Hindlimb muscle (tissue), 1 donor: ENCODE measurements around the gene MELK. TPM values are rescaled to one million over a fixed set of nuclear protein-coding genes. Genes with fewer than 3 reads are reported as not detected.
"Not testable (repeated sequence)": the region's sequence is repeated elsewhere in the genome, so short reads cannot be mapped to it uniquely, and the experiment has no call there.

Experiments used
- DNase-seq: peaks from one replicate; pipeline ENCODE4 v3.0.0-alpha.2; 2013
- polyA plus RNA-seq: library from polyadenylated mRNA; unstranded; fragments of 120-200 nt; gene quantifications from one replicate; pipeline ENCODE4 v1.2.1, GENCODE V29; 2013; ENCODE audit not compliant: insufficient read length

The MELK gene
- 8.5 TPM for polyA plus RNA-seq

DNA sequence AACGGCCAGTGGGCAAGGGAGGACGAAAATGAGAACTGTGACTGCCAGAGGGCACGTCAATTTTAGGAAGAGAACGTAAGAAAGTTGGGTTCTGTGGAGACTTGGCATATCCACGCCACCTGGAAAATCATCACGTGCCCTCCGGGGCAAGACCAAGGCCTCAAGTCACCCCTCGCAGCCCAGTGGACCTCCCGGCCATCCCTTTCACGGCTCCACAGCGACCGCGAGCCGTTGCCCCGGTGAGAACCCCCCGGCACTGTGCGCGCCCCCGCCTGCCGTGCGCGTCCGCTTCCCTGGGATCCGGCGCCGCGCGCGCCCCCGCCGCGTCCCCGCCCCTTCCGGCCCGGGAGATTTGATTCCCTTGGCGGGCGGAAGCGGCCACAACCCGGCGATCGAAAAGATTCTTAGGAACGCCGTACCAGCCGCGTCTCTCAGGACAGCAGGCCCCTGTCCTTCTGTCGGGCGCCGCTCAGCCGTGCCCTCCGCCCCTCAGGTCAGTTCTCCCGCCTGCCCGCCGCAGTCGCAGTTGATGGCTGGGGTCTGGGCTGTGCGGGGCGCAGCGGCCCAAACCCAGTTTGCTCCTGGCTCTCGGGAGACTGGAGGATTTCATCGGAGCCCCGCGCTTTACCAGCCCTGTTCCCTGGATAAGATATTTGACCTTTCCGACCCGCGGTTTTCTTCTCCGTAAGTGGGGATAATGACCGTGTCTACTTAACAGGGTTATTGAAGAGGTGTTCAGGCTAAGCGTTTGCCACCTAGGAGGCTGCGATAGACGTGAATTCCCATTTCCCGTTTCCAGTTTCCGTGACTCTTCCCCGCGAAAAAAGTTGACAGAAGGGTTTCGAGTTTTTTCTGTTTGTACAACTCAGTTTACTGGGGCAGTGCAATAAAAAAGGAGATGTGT is at the start of gene MELK:
MELK (plus strand) TSS at position 381 of the 904 bp plus-strand sequence. CDS start 8,787 bp downstream, outside the sequence.
- peak; percentile 87 for DNase-seq

DNA sequence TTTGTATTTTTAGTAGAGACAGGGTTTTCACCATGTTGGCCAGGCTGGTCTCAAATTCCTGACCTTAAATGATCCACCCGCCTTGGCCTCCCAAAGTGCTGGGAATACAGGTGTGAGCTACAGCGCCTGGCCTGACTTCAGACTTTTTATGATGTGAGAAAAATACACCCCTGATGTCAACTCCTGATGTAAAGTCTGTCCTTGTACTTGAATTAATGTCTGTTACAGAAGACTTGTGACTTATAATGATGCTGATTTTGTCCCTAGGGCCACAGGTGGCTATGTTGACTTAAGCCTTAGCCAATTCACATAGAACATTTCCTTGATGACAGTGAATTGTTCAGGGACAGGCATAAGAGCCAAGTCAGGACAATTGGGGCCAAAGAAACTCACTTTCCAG is 42.5 kb upstream of the MELK start:
- DNase-seq = no peak

DNA sequence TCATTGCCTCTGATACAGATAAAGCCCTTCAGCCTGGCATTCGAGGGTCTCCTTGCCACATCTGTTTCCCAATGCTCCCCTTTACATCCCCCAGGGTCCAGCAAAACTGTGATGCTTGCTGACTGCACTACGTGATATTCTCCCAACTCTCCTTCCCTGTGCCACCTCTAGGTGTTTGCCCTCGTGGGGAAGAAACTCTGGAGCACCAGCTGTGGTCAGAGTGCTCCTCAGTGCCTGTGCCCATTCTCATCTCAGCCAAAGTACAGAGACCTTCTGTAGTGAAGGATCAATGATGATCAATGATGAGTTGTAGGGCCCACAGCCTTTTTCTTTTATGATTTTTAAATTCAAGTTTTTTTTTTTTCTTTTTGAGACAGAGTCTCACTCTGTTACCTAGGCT is 40.3 kb upstream of the MELK start:
- DNase-seq = no peak

DNA sequence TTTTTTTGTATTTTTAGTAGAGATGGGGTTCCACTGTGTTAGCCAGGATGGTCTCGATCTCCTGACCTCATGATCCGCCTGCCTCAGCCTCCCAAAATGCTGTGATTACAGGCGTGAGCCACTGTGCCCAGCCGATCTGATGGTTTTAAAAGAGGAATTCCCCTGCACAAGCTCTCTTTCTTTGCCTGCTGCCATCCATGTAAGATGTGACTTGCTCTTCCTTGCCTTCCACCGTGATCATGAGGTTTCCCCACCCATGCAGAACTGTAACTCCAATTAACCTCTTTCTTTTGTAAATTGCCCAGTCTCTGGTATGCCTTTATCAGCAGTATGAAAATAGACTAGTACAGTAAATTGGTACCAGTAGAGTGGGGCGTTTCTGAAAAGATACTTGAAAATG is 39.0 kb upstream of the MELK start:
- not testable (repeated sequence) for DNase-seq

DNA sequence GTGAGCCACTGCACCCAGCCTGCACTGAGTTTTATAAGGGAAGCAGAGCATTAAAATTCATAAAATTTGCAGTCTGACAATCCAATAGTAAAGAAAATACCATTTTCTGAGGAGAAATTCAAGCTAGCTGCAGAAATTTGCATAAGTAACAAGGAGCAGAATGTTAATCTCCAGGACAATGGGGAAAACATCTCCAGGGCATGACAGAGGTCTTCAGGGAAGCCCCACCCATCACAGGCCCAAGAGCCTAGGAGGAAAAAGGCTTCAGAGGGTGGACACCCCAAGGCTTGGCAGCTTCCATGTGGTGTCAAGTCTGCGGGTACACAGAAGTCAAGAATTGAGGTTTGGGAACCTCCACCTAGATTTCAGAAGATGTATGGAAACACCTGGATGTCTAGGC is 37.6 kb upstream of the MELK start:
- no peak for DNase-seq

DNA sequence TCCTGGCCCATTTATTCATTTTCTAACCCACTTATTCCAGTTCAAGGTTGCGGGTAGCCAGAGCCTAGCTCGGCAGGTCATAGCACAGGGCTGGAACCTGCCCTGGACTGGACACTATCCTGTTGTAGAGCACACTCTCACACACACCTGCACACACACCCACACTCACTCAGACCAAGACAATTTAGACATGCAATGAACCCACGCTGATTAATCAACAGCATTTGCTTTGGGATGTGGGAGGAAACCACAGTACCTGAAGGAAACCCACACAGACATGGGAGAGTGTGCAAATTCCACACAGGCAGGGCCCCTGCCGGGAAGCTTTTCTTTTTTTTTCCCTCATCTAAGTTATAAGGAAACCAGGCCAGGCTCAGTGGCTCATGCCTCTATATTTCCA is 34.8 kb upstream of the MELK start:
- DNase-seq = no peak

DNA sequence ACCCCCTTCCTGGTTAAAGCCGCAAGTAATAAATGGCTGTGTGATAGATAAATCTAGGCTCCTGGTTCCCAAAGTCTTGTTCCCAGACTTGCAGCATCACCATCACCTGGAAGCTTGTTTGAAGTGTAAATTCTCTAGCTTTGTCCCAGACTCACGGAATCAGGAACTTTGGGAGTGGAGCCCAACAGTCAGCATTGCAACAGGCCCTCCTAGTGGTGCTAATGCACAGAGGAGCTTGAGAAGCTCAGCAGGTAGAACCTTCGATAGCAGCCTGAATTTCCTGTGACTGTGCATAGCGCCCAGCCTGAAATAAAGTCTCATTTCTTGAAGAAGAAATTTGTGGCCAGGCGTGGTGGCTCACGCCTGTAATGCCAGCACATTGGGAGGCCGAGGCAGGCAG is 30.3 kb upstream of the MELK start:
- DNase-seq = no peak

DNA sequence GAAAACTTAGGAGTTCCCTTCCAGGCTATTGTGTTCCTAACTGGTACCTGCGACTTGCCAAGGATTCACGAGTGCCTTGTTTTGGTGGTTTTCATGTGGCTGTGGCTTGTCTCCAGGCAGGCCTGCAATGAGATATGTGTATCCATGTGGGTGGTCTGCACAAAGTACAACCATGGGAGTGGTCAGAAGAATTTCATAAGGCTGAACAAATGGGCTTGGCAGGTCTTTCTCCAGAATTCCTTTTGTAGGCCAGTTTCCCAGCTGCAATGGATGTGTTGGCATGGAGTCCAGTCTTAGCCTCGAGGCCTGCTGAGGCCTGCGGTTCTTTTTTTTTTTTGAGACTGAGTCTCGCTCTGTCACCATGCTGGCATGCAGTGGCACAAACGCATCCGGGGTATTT is 28.8 kb upstream of the MELK start:
- peak; percentile 33 for DNase-seq

DNA sequence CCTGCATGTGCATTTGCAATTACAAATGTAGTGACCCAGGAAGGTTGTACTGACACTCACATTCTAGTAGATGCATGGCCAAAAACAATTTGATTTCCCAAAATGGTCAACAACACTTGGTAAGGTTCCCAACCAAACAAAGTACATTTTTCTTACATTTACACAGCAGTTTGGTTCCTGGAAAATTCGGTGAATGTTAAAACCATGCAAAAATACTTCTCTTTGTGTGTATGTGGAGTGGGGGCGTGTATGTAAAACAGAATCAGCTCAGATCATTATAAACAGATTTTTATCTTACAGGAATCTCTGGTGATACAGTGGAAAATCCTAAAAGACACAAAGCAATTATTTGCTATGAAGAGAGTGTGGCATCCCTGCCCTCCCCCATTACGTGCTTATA is 25.1 kb upstream of the MELK start:
- no peak for DNase-seq

DNA sequence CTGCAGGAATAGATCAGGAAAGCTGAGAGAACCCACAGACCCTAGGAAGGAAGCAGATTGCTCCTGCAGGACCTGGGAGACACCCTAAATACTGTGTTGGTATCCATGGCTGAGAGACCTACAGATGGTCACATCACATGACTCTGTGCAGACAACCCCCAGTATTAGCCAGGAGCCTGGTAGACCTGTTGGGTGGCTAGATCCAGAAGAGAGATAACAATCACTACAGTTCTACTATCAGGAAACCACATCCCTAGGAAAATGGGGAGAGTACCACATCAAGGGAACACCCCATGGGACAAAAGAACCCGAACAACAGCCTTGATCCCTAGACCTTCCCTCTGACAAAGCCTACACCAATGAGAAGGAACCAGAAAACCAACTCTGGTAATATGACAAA is 24.2 kb upstream of the MELK start:
- DNase-seq = no peak

DNA sequence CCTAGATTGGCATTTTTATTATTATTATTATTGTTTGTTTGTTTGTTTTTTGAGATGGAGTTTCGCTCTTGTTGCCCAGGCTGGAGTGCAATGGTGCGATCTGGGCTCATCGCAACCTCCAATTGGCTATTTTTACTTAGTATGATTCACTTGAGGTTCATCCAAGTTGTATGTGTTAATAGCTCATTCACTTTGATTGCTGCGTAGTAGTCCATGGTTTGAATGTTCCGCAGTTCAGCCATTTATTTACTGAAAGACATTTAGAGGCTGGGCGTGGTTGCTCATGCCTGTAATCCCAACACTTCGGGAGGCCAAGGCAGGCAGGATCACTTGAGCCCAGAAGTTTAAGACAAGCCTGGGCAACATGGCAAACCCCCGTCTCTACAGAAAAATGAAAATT is 22.6 kb upstream of the MELK start:
- no peak for DNase-seq

DNA sequence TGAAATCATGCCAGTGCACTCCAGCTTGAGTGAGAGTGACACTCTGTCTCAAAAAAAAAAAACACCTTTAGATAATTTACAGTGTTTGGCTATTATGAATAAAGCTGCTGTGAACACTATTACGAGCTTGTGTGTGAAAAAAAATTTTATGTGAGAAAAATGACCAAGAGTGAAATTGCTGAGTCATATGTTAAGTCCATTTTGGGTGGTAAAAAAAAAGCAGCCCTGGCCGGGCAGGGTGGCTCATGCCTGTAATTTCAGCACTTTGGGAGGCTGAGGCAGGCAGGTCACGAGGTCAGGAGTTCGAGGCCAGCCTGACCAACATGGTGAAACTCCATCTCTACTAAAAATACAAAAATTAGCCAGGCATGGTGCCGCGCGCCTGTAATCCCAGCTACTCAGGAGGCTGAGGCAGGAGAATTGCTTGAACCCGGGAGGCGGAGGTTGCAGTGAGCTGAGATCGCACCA is 22.0 kb upstream of the MELK start:
- not testable (repeated sequence) for DNase-seq

DNA sequence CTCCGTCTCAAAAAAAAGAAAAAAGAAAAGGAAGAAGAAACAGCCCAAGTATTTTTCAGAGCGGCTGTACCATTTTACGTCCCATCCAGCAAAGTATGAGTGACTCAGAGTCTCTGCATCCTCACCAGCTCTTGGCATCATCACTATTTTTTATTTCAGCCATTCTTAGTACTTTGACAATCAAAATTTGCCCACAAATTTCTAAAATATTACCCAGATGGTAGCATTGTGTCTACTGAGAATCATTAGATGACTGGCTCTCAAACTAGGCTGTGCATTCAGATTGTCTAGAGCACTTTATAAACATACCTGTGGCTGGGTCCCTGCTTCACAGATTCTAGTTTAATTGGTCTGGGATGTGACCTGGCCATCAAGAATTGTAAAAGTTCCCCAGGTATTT is 21.6 kb upstream of the MELK start:
- DNase-seq = no peak

DNA sequence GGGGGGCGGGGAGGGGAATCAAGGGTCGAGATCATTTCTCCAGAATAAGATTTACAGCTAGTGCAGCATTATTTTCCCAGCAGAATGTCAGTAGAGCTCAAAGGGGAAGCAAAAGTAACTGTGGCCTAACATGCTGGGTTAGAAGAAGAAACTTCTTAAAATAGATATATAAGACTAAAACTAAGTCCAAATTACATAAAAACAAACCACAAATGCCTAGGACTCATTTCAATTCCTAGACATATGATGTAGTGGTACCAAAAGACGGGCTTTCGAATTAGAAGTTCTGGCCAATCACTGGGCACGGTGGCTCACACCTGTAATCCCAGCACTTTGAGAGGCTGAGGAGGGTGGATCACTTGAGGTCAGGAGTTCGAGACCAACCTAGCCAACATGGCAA is 20.8 kb upstream of the MELK start:
- no peak for DNase-seq

DNA sequence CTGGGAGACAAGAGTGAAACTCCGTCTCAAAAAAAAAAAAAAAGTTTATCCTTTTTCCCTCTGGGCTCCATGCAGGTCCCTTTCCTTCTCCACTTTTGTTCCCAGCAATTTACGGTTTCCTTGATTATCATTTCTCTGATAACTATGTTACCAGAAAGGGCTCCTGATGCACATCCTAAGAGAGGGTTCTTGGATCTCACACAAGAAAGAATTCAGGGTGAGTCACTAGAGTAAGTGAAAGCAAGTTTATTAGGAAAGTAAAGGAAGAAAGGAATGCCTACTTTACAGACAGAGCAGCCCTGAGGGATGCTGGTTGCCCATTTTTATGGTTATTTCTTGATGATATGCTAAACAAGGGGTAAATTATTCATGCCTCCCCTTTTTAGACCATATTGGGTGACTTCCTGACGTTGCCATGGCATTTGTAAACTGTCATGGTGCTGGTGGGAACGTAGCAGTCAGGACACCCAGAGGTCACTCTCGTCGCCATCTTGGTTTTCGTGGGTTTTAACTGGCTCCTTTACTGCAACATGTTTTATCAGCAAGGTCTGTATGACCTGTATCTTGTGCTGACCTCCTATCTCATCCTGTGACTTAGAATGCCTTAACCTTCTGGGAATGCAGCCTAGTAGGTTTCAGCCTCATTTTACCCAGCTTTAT is 13.5 kb upstream of the MELK start:
- no peak for DNase-seq

DNA sequence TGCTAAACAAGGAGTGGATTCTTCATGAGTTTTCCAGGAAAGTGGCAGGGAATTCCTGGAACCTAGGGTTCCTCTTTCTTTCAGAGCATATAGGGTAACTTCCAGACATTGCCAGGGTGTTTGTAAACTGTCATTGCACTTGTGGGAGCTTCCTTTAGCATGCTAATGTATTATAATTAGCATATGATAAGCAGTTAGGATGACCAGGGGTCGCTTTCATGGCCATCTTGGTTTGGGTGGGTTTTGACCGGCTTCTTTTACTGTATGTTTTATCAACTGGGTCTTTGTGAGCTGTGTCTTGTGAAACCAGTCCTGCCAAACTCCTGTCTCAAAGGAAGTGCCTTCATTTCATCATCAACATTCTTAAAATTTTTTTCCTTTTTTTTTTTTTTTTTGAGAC is 11.9 kb upstream of the MELK start:
- DNase-seq = no peak

DNA sequence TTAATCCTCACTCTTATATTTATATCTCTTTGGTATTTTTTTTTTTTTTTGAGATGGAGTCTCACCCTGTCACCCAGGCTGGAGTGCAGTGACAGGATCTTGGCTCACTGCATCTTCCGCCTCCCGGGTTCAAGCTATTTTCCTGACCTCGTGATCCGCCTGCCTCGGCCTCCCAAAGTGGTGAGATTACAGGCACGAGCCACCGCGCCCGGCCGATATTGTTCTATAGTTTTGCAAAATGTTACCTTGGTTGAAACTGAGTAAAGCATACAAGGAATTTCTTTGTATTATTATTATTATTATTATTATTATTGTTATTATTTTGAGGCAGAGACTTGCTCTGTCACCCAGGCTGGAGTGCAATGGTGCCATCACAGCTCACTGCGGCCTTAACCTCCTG is 9.9 kb upstream of the MELK start:
- not testable (repeated sequence) for DNase-seq

DNA sequence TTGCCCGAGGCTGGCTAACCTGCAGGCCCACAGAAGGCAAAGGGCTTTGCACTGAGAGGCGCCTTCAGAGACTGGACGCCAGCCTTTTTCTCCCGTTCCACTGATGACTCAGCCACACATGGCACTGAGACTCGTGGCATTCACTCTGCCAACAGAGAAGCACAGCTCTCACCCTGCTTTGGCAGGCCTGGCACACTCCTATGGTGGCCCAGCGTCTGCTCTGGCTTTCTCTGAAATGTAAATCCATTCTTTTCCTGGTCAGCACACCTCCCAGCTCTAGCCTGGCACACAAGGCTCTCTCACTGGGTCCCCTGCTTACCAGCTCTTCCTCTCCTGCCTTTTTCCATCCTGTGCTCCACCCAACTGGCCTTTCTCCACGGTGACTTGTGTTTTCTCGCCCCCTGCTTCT is 5.9 kb upstream of the MELK start:
- DNase-seq = peak; percentile 54

DNA sequence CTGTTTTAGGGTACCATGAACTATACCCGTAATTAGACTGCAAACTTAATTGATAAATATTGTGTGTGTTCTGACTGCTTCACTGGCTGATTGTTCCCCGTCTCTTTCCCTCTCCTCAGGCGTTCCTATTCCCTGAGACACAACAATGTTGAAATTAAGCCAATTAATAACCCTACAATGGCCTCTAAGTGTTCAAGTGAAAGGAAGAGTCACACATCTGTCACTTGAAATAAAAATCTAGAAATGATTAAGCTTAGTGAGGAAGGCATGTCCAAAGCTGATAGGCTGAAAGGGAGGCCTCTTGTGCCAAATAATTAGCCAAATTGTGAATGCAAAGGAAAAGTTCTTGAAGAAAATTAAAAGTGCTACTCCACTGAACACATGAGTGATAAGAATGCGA is 4.0 kb upstream of the MELK start:
- DNase-seq = not testable (repeated sequence)

DNA sequence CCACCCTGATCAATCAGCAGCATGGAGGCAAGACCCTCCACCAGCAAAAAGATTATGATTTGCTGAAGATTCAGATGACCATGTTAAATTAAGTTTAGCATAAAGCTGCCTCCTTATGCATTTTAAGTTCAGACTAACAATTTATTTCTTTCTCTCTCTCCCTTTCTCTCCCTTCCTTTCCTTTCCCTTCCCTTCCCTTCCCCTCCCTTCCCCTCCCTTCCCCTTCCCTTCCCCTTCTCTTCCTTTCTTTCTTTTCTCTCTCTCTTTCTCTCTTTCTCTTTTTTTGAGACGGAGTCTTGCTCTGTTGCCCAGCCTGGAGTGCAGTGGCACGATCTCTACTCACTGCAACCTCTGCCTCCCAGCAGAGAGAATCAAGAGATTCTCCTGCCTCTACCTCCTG is 1.4 kb upstream of the MELK start:
- no peak for DNase-seq

DNA sequence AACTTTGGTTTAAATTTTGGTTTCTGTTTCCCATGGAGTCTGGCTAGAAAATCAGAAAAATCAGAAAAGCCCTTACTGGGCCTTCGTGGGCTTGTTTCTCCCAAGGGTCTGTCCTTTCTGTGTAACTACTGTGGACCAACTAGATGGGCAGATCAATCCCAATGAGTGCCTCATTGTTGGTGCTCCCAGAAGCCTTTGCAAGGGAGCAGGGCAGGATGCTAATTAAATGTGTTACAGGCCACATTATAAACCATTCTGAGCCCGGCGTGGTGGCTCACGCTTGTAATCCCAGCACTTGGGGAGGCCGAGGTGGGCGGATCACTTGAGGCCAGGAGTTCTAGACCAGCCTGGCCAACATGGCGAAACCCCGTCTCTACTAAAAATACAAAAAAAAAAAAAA is 1.4 kb downstream of the MELK start:
- not testable (repeated sequence) for DNase-seq

DNA sequence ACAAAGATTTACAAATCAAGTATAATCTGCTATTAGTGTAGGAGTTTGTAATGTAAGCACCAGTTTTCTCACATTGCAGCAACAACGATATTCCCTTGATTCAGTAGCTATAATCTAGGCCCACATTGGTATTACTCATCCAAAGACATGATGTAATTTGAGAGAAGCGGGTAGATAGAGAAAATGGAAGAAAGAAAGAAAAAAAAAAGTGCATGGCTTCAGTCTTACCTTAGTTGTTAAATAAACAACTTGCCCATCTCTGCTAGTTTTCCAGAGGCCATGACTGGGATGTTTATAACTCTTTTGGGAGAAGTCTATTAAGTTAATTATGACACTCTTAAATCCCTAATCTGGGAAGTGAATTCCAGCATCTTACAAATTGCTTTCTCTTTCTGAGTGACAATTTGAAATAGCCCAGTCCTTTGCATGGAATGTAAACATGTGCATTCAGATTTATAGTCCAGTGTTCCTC is 2.8 kb downstream of the MELK start:
- no peak for DNase-seq

DNA sequence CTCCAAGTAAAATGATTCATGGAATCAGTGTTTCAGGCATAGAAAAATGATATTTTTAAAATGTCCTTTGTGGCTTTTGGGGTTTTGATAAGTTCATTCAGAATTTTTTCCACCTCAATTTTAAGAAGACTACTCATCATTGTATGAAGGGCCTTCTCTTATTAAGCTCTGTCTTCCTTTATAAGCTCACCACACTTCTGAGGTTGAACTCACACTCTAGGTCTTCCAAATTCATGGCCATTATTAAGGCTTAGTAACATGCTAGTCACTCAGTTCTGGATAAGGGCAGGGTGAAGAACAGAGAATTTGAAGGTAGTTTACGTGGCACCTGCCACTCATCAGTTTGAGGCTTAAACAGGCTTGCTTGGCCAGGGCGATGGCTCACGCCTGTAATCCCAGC is 4.2 kb downstream of the MELK start:
- no peak for DNase-seq
